ENCODE results near the gene ELOVL3.
A peak's percentile ranks its signal among the peaks of the same experiment; 100 is the strongest.

ELOVL3 gene

GRCh38 chr10:102237711-102238252 is 11.7 kb downstream of the ELOVL3 start:
- Histone ChIP-seq H3K4me3 (ENCODE audit: low read depth in 1 of 2, low read length in 2 of 2) (no peak overlapping the region), H3K4me1 (ENCODE audit: control insufficient read depth in 1 of 2, insufficient read depth in 2 of 2, low read length in 2 of 2) (peaks cover 6 to 17% of the 10 kb centered on the region in 2 donors), H3K36me3 (ENCODE audit: control insufficient read depth in 1 of 2, insufficient read depth in 2 of 2, low read length in 2 of 2) (no peaks in the 10 kb centered on the region), H3K27ac (ENCODE audit: low read depth, low read length) (no peak overlapping the region), H3K27me3 (ENCODE audit: control insufficient read depth in 1 of 2, insufficient read depth in 2 of 2, low read length in 2 of 2) (peaks cover 47% of the 10 kb centered on the region in 2 donors), H3K9ac (ENCODE audit: low read depth in 1 of 2, low read length in 2 of 2) (no peak overlapping the region), H3K9me3 (ENCODE audit: control insufficient read depth in 1 of 2, low read length in 2 of 2) (no peaks in the 10 kb centered on the region)

- H3K9ac ChIP-seq (ENCODE audit: low read depth in 1 of 2, low read length in 2 of 2), result no peak overlapping the region
Observed at GRCh38 chr10:102240467-102241031, 14.4 kb downstream of the ELOVL3 start.

GRCh38 chr10:102241032-102241443 is 14.9 kb downstream of the ELOVL3 start:
- H3K36me3 ChIP-seq (ENCODE audit: control insufficient read depth in 1 of 2, insufficient read depth in 2 of 2, low read length in 2 of 2), result no peaks in the 10 kb centered on the region
- no peak overlapping the region for H3K27ac ChIP-seq (ENCODE audit: low read depth, low read length)
- peak overlapping the region; percentile 63 to 79 for H3K4me3 ChIP-seq (ENCODE audit: low read depth in 1 of 2, low read length in 2 of 2)
- H3K27me3 ChIP-seq (ENCODE audit: control insufficient read depth in 1 of 2, insufficient read depth in 2 of 2, low read length in 2 of 2), result peaks cover 28 to 33% of the 10 kb centered on the region in 2 donors
- H3K9me3 ChIP-seq (ENCODE audit: control insufficient read depth in 1 of 2, low read length in 2 of 2), result no peaks in the 10 kb centered on the region
- H3K4me1 ChIP-seq (ENCODE audit: control insufficient read depth in 1 of 2, insufficient read depth in 2 of 2, low read length in 2 of 2), result peaks cover 13 to 28% of the 10 kb centered on the region in 2 donors
- no peak overlapping the region for H3K9ac ChIP-seq (ENCODE audit: low read depth in 1 of 2, low read length in 2 of 2)

More at GRCh38 chr10:102240467-102241031, 14.4 kb downstream of the ELOVL3 start:
- peak overlapping the region; percentile 63 to 79 for H3K4me3 ChIP-seq (ENCODE audit: low read depth in 1 of 2, low read length in 2 of 2)
- no peak overlapping the region for H3K27ac ChIP-seq (ENCODE audit: low read depth, low read length)
- no peaks in the 10 kb centered on the region for H3K36me3 ChIP-seq (ENCODE audit: control insufficient read depth in 1 of 2, insufficient read depth in 2 of 2, low read length in 2 of 2)
- H3K27me3 ChIP-seq (ENCODE audit: control insufficient read depth in 1 of 2, insufficient read depth in 2 of 2, low read length in 2 of 2), result peaks cover 33 to 37% of the 10 kb centered on the region in 2 donors
- H3K4me1 ChIP-seq (ENCODE audit: control insufficient read depth in 1 of 2, insufficient read depth in 2 of 2, low read length in 2 of 2), result peaks cover 13 to 25% of the 10 kb centered on the region in 2 donors
- H3K9me3 ChIP-seq (ENCODE audit: control insufficient read depth in 1 of 2, low read length in 2 of 2), result no peaks in the 10 kb centered on the region

GRCh38 chr10:102241444-102242117 is 15.5 kb downstream of the ELOVL3 start, which contains the start of gene PITX3:
Gene PITX3 (minus strand): TSS chr10:102241512. CDS start chr10:102232080, 9,432 bp downstream.
- H3K27ac ChIP-seq (ENCODE audit: low read depth, low read length), result no peak within 1 kb of the TSS

GRCh38 chr10:102242118-102242485 is 16.0 kb downstream of the ELOVL3 start:
- Histone ChIP-seq H3K4me3 (ENCODE audit: low read depth in 1 of 2, low read length in 2 of 2) (peak overlapping the region; percentile 74 to 79), H3K9ac (ENCODE audit: low read depth in 1 of 2, low read length in 2 of 2) (peak overlapping the region in 1 of 2 donors; percentile 26), H3K36me3 (ENCODE audit: control insufficient read depth in 1 of 2, insufficient read depth in 2 of 2, low read length in 2 of 2) (no peaks in the 10 kb centered on the region), H3K9me3 (ENCODE audit: control insufficient read depth in 1 of 2, low read length in 2 of 2) (no peaks in the 10 kb centered on the region), H3K4me1 (ENCODE audit: control insufficient read depth in 1 of 2, insufficient read depth in 2 of 2, low read length in 2 of 2) (peaks cover 23 to 39% of the 10 kb centered on the region in 2 donors), H3K27ac (ENCODE audit: low read depth, low read length) (no peak overlapping the region), H3K27me3 (ENCODE audit: control insufficient read depth in 1 of 2, insufficient read depth in 2 of 2, low read length in 2 of 2) (peaks cover 19 to 29% of the 10 kb centered on the region in 2 donors)

More at GRCh38 chr10:102241444-102242117, 15.5 kb downstream of the ELOVL3 start, which contains the start of gene PITX3:
- Histone ChIP-seq H3K9me3 (ENCODE audit: control insufficient read depth in 1 of 2, low read length in 2 of 2) (no peaks in the 10 kb centered on the region), H3K27me3 (ENCODE audit: control insufficient read depth in 1 of 2, insufficient read depth in 2 of 2, low read length in 2 of 2) (peaks cover 22 to 33% of the 10 kb centered on the region in 2 donors), H3K36me3 (ENCODE audit: control insufficient read depth in 1 of 2, insufficient read depth in 2 of 2, low read length in 2 of 2) (no peaks in the 10 kb centered on the region), H3K9ac (ENCODE audit: low read depth in 1 of 2, low read length in 2 of 2) (peak within 1 kb of the TSS in 1 of 2 donors; percentile 26), H3K4me1 (ENCODE audit: control insufficient read depth in 1 of 2, insufficient read depth in 2 of 2, low read length in 2 of 2) (peaks cover 18 to 34% of the 10 kb centered on the region in 2 donors), H3K4me3 (ENCODE audit: low read depth in 1 of 2, low read length in 2 of 2) (peak within 1 kb of the TSS; percentile 74 to 79)

GRCh38 chr10:102243309-102243708 is 17.2 kb downstream of the ELOVL3 start:
- Histone ChIP-seq H3K9ac (ENCODE audit: low read depth in 1 of 2, low read length in 2 of 2) (no peak overlapping the region), H3K27me3 (ENCODE audit: control insufficient read depth in 1 of 2, insufficient read depth in 2 of 2, low read length in 2 of 2) (peaks cover 17 to 27% of the 10 kb centered on the region in 2 donors), H3K9me3 (ENCODE audit: control insufficient read depth in 1 of 2, low read length in 2 of 2) (no peaks in the 10 kb centered on the region), H3K4me3 (ENCODE audit: low read depth in 1 of 2, low read length in 2 of 2) (no peak overlapping the region), H3K27ac (ENCODE audit: low read depth, low read length) (no peak overlapping the region), H3K4me1 (ENCODE audit: control insufficient read depth in 1 of 2, insufficient read depth in 2 of 2, low read length in 2 of 2) (peaks cover 35 to 51% of the 10 kb centered on the region in 2 donors), H3K36me3 (ENCODE audit: control insufficient read depth in 1 of 2, insufficient read depth in 2 of 2, low read length in 2 of 2) (no peaks in the 10 kb centered on the region)

GRCh38 chr10:102245082-102245931 is 19.2 kb downstream of the ELOVL3 start, which contains the start of gene GBF1:
Gene GBF1 (plus strand): TSS chr10:102245532. CDS start chr10:102258939, 13,407 bp downstream.
- Histone ChIP-seq H3K9ac (ENCODE audit: low read depth in 1 of 2, low read length in 2 of 2) (peak within 1 kb of the TSS; percentile 88 to 89), H3K27me3 (ENCODE audit: control insufficient read depth in 1 of 2, insufficient read depth in 2 of 2, low read length in 2 of 2) (peaks cover 9% of the 10 kb centered on the region in 2 donors), H3K36me3 (ENCODE audit: control insufficient read depth in 1 of 2, insufficient read depth in 2 of 2, low read length in 2 of 2) (no peaks in the 10 kb centered on the region), H3K4me1 (ENCODE audit: control insufficient read depth in 1 of 2, insufficient read depth in 2 of 2, low read length in 2 of 2) (peaks cover 37 to 65% of the 10 kb centered on the region in 2 donors), H3K9me3 (ENCODE audit: control insufficient read depth in 1 of 2, low read length in 2 of 2) (no peaks in the 10 kb centered on the region), H3K27ac (ENCODE audit: low read depth, low read length) (peak within 1 kb of the TSS; percentile 66), H3K4me3 (ENCODE audit: low read depth in 1 of 2, low read length in 2 of 2) (peak within 1 kb of the TSS; percentile 92 to 99)

- Histone ChIP-seq H3K36me3 (ENCODE audit: control insufficient read depth in 1 of 2, insufficient read depth in 2 of 2, low read length in 2 of 2) (no peaks in the 10 kb centered on the region), H3K4me1 (ENCODE audit: control insufficient read depth in 1 of 2, insufficient read depth in 2 of 2, low read length in 2 of 2) (peaks cover 37 to 63% of the 10 kb centered on the region in 2 donors), H3K9me3 (ENCODE audit: control insufficient read depth in 1 of 2, low read length in 2 of 2) (no peaks in the 10 kb centered on the region), H3K27ac (ENCODE audit: low read depth, low read length) (peak overlapping the region; percentile 66), H3K27me3 (ENCODE audit: control insufficient read depth in 1 of 2, insufficient read depth in 2 of 2, low read length in 2 of 2) (peaks cover 3 to 4% of the 10 kb centered on the region in 2 donors), H3K9ac (ENCODE audit: low read depth in 1 of 2, low read length in 2 of 2) (peak overlapping the region; percentile 88 to 89), H3K4me3 (ENCODE audit: low read depth in 1 of 2, low read length in 2 of 2) (peak overlapping the region; percentile 92 to 99)
Observed at GRCh38 chr10:102245932-102246251, 19.8 kb downstream of the ELOVL3 start.

GRCh38 chr10:102246261-102246660 is 20.2 kb downstream of the ELOVL3 start:
- Histone ChIP-seq H3K27me3 (ENCODE audit: control insufficient read depth in 1 of 2, insufficient read depth in 2 of 2, low read length in 2 of 2) (peaks cover 0 to under 1% of the 10 kb centered on the region in 2 donors), H3K9ac (ENCODE audit: low read depth in 1 of 2, low read length in 2 of 2) (peak overlapping the region; percentile 88 to 89), H3K4me1 (ENCODE audit: control insufficient read depth in 1 of 2, insufficient read depth in 2 of 2, low read length in 2 of 2) (peaks cover 37 to 59% of the 10 kb centered on the region in 2 donors), H3K4me3 (ENCODE audit: low read depth in 1 of 2, low read length in 2 of 2) (peak overlapping the region; percentile 92 to 99), H3K9me3 (ENCODE audit: control insufficient read depth in 1 of 2, low read length in 2 of 2) (no peaks in the 10 kb centered on the region), H3K36me3 (ENCODE audit: control insufficient read depth in 1 of 2, insufficient read depth in 2 of 2, low read length in 2 of 2) (no peaks in the 10 kb centered on the region), H3K27ac (ENCODE audit: low read depth, low read length) (no peak overlapping the region)

All from duodenal mucosa (tissue), 2 donors.